Gastroesophageal sphincter (tissue), 4 donors: Measurements from ENCODE around the gene CSRNP3. TPM values are rescaled to one million over a fixed set of nuclear protein-coding genes. Genes with fewer than 3 reads are reported as not detected.

Source experiments
- ATAC-seq: fragments of 150-250 bp; one replicate; pipeline ENCODE4 v1.9.1; 2016; ENCODE audit warnings: mild to moderate bottlenecking, moderate library complexity
- H3K27ac ChIP-seq, 4 donors: fragments of 200-600 bp; sonication (generic) in 3 of 4; 1 replicate in 3 of 4; 2 replicates in 1 of 4; pipeline ENCODE4 v1.5.1; 2016 to 2019
- H3K27me3 ChIP-seq: fragments of 200-600 bp; sonication (generic); one replicate; pipeline ENCODE4 v1.5.1; 2019
- H3K36me3 ChIP-seq, 2 donors: fragments of 200-600 bp; sonication (generic); one replicate each; pipeline ENCODE4 v1.5.1; 2019; ENCODE audit warnings: control low read depth in 1 of 2
- H3K4me1 ChIP-seq, 3 donors: fragments of 200-600 bp; sonication (generic); 1 replicate in 2 of 3; 2 replicates in 1 of 3; pipeline ENCODE4 v1.5.1; 2016 to 2019; ENCODE audit warnings: control low read depth in 2 of 3
- H3K4me3 ChIP-seq, 2 donors: fragments of 200-600 bp; sonication (generic); one replicate each; pipeline ENCODE4 v1.5.1; 2019; ENCODE audit warnings: mild to moderate bottlenecking in 1 of 2, moderate library complexity in 1 of 2
- H3K9me3 ChIP-seq, 3 donors: fragments of 200-600 bp; sonication (generic); one replicate each; pipeline ENCODE4 v1.5.1; 2017 to 2019; ENCODE audit warnings: control low read depth in 2 of 3
- CTCF ChIP-seq, 4 experiments: fragments of 200-600 bp in 2 of 4; fragments of 450-650 bp in 2 of 4; sonication (generic) in 1 of 4; IDR thresholded peaks; one replicate each; pipeline ENCODE4 v1.5.1; 2017 to 2019; ENCODE audit warnings: antibody characterized with exemption in 4 of 4, mild to moderate bottlenecking in 2 of 4, moderate library complexity in 2 of 4
- EP300 ChIP-seq: sonication (generic); formaldehyde crosslinking; IDR thresholded peaks from one replicate; pipeline ENCODE4 v1.6.1; 2017; ENCODE audit warnings: antibody characterized with exemption, mild to moderate bottlenecking
- POLR2A ChIP-seq, 2 donors: fragments of 450-650 bp; IDR thresholded peaks; one replicate each; pipeline ENCODE4 v1.6.1; 2017; ENCODE audit warnings: antibody characterized with exemption in 2 of 2, mild to moderate bottlenecking in 2 of 2, moderate library complexity in 1 of 2
- POLR2AphosphoS5 ChIP-seq: sonication (generic); formaldehyde crosslinking; IDR thresholded peaks from one replicate; pipeline ENCODE4 v1.6.1; 2017; ENCODE audit warnings: antibody characterized with exemption
- WGBS, 2 donors: methylation state at CpG; one replicate each; pipeline ENCODE4 v1.1.5; 2018; ENCODE audit warnings: low coverage in 1 of 2; 5-methylcytosine and 5-hydroxymethylcytosine counted together
- total RNA-seq, 4 donors: library from RNA; depleted of rRNA; stranded (reverse); fragments of >200 nt; gene quantifications; one replicate each; pipeline ENCODE4 v1.1.0, GENCODE V29; 2016

Gene CSRNP3
- total RNA-seq, 4 donors from 2014 or later, result 0.81 to 5.4 (median 3.1) TPM

GRCh38 chr2:165466386-165466785 lies 3.1 kb upstream of the CSRNP3 start:
- TF ChIP-seq POLR2AphosphoS5, result no peak
- TF ChIP-seq EP300, result no peak
- TF ChIP-seq POLR2A (IDR thresholded peaks at IDR 0.05), result no peak
- no peak for TF ChIP-seq CTCF (IDR thresholded peaks at IDR 0.05)
- Histone ChIP-seq H3K27ac (no peak overlapping the region), H3K9me3 (no peaks in the 10 kb centered on the region), H3K4me1 (peaks cover 0 to 21% (median 0%) of the 10 kb centered on the region in 3 donors), H3K36me3 (no peaks in the 10 kb centered on the region), H3K27me3 (no peaks in the 10 kb centered on the region), H3K4me3 (no peak overlapping the region)
- no peak for ATAC-seq
- WGBS, 2 donors, result 93 to 94% methylated on average over 2 of the region's 2 CpGs

GRCh38 chr2:165467921-165468320 lies 1.6 kb upstream of the CSRNP3 start:
- no peak for ATAC-seq
- no peaks in the 10 kb centered on the region for H3K36me3 ChIP-seq
- no peaks in the 10 kb centered on the region for H3K27me3 ChIP-seq
- TF ChIP-seq CTCF (IDR thresholded peaks at IDR 0.05) (no peak), POLR2A (IDR thresholded peaks at IDR 0.05) (no peak), POLR2AphosphoS5 (no peak), EP300 (no peak)
- WGBS, 2 donors, result 98 to 100% methylated on average over 3 of the region's 3 CpGs
- H3K27ac ChIP-seq, result no peak overlapping the region
- no peaks in the 10 kb centered on the region for H3K9me3 ChIP-seq
- no peak overlapping the region for H3K4me3 ChIP-seq
- H3K4me1 ChIP-seq, result peaks cover 0 to 34% (median 0%) of the 10 kb centered on the region in 3 donors

- TF ChIP-seq POLR2A (IDR thresholded peaks at IDR 0.05), result no peak
- TF ChIP-seq POLR2AphosphoS5, result no peak
- no peak for TF ChIP-seq EP300
- no peak for TF ChIP-seq CTCF (IDR thresholded peaks at IDR 0.05)
- no peaks in the 10 kb centered on the region for H3K9me3 ChIP-seq
- no peaks in the 10 kb centered on the region for H3K36me3 ChIP-seq
- H3K27ac ChIP-seq, result no peak overlapping the region
- H3K27me3 ChIP-seq, result no peaks in the 10 kb centered on the region
- H3K4me1 ChIP-seq, result peaks cover 0 to 34% (median 0%) of the 10 kb centered on the region in 3 donors
- peak overlapping the region; percentile 50 to 91 for H3K4me3 ChIP-seq
- no peak for ATAC-seq
Observed at GRCh38 chr2:165470361-165470760, 863 bp downstream of the CSRNP3 start.

GRCh38 chr2:165471349-165471950 lies 2.0 kb downstream of the CSRNP3 start:
- Histone ChIP-seq H3K4me3 (peak overlapping the region in 1 of 2 donors; percentile 0), H3K27me3 (no peaks in the 10 kb centered on the region), H3K36me3 (no peaks in the 10 kb centered on the region), H3K9me3 (no peaks in the 10 kb centered on the region), H3K4me1 (peaks cover 0 to 34% (median 0%) of the 10 kb centered on the region in 3 donors), H3K27ac (no peak overlapping the region)
- no peak for ATAC-seq
- no peak for TF ChIP-seq CTCF (IDR thresholded peaks at IDR 0.05)
- WGBS, 2 donors, result 0 to 13% methylated on average over 1 of the region's 1 CpG

- no peaks in the 10 kb centered on the region for H3K9me3 ChIP-seq
- no peaks in the 10 kb centered on the region for H3K36me3 ChIP-seq
- H3K27me3 ChIP-seq, result no peaks in the 10 kb centered on the region
- TF ChIP-seq POLR2AphosphoS5 (no peak), CTCF (IDR thresholded peaks at IDR 0.05) (no peak), POLR2A (IDR thresholded peaks at IDR 0.05) (no peak), EP300 (no peak)
- no peak for ATAC-seq
- H3K4me1 ChIP-seq, result peaks cover 0 to 34% (median 0%) of the 10 kb centered on the region in 3 donors
- H3K27ac ChIP-seq, result no peak overlapping the region
- H3K4me3 ChIP-seq, result no peak overlapping the region
- WGBS, 2 donors, result 47 to 56% methylated on average over 3 of the region's 3 CpGs
Observed at GRCh38 chr2:165472922-165473321, 3.4 kb downstream of the CSRNP3 start.
